Measurements from ENCODE around the gene TMEM247. TPM values are rescaled to one million over a fixed set of nuclear protein-coding genes. Genes with fewer than 3 reads are reported as not detected.

TMEM247 gene
- total and polyA plus RNA-seq, 2 donors (not counting 1 experiment from before 2014, with no cell fraction given), result not detected

- H3K27me3 ChIP-seq (ENCODE audit: control insufficient read depth, insufficient read depth, low read length), result no peaks in the 10 kb centered on the region
- peak; percentile 77 to 86 for DNase-seq (ENCODE audit: low read depth in 2 of 2)
- H3K79me2 ChIP-seq (ENCODE audit: control insufficient read depth, insufficient read depth, low read length), result no peaks in the 10 kb centered on the region
- no peak overlapping the region for H3K9ac ChIP-seq (ENCODE audit: insufficient read depth, low read length)
- H3K4me1 ChIP-seq (ENCODE audit: control insufficient read depth, extremely low read depth, insufficient read depth, low read length), result peaks cover 17% of the 10 kb centered on the region
- TF ChIP-seq CTCF (conservative IDR thresholded peaks at IDR 0.05 in 1 of 2, IDR thresholded peaks at IDR 0.05 in 1 of 2; ENCODE audit: low read depth in 1 of 2, low read length in 2 of 2) (no peak), EZH2 (IDR thresholded peaks at IDR 0.05; ENCODE audit: low read length, missing control alignments) (no peak)
- H3K9me3 ChIP-seq (ENCODE audit: control insufficient read depth, insufficient read depth, low read depth, low read length), result no peaks in the 10 kb centered on the region
- no peak overlapping the region for H3K4me3 ChIP-seq (replicated peaks in 1 of 4; ENCODE audit: control extremely low read depth in 1 of 4, insufficient read depth in 1 of 4, low read depth in 3 of 4, low read length in 4 of 4)
- H3K4me2 ChIP-seq (ENCODE audit: extremely low read depth, insufficient read depth, low read length), result peak overlapping the region; percentile 27
- H4K20me1 ChIP-seq (ENCODE audit: control insufficient read depth, extremely low read depth, insufficient read depth, low read length), result no peaks in the 10 kb centered on the region
- no peaks in the 10 kb centered on the region for H3K36me3 ChIP-seq (ENCODE audit: control insufficient read depth, insufficient read depth, low read length)
- no peak overlapping the region for H2AFZ ChIP-seq (ENCODE audit: low read length)
- peak overlapping the region; percentile 10 for H3K27ac ChIP-seq (ENCODE audit: insufficient read depth, low read length)
Measured at GRCh38 chr2:46487667-46488335, 8.4 kb downstream of the TMEM247 start.

- no peaks in the 10 kb centered on the region for H3K27me3 ChIP-seq (ENCODE audit: control insufficient read depth, insufficient read depth, low read length)
- no peak overlapping the region for H3K9ac ChIP-seq (ENCODE audit: insufficient read depth, low read length)
- no peaks in the 10 kb centered on the region for H3K79me2 ChIP-seq (ENCODE audit: control insufficient read depth, insufficient read depth, low read length)
- H4K20me1 ChIP-seq (ENCODE audit: control insufficient read depth, extremely low read depth, insufficient read depth, low read length), result no peaks in the 10 kb centered on the region
- no peaks in the 10 kb centered on the region for H3K36me3 ChIP-seq (ENCODE audit: control insufficient read depth, insufficient read depth, low read length)
- H3K4me2 ChIP-seq (ENCODE audit: extremely low read depth, insufficient read depth, low read length), result peak overlapping the region; percentile 27
- no peak for DNase-seq (ENCODE audit: low read depth in 2 of 2)
- no peaks in the 10 kb centered on the region for H3K9me3 ChIP-seq (ENCODE audit: control insufficient read depth, insufficient read depth, low read depth, low read length)
- peak overlapping the region; percentile 10 for H3K27ac ChIP-seq (ENCODE audit: insufficient read depth, low read length)
- H2AFZ ChIP-seq (ENCODE audit: low read length), result no peak overlapping the region
- no peak overlapping the region for H3K4me3 ChIP-seq (replicated peaks in 1 of 4; ENCODE audit: control extremely low read depth in 1 of 4, insufficient read depth in 1 of 4, low read depth in 3 of 4, low read length in 4 of 4)
- peaks cover 22% of the 10 kb centered on the region for H3K4me1 ChIP-seq (ENCODE audit: control insufficient read depth, extremely low read depth, insufficient read depth, low read length)
- TF ChIP-seq CTCF (conservative IDR thresholded peaks at IDR 0.05 in 1 of 2, IDR thresholded peaks at IDR 0.05 in 1 of 2; ENCODE audit: low read depth in 1 of 2, low read length in 2 of 2), result peak in 1 of 2 donors; percentile 26
- TF ChIP-seq EZH2 (IDR thresholded peaks at IDR 0.05; ENCODE audit: low read length, missing control alignments), result no peak
Measured at GRCh38 chr2:46488389-46488788, 9.0 kb downstream of the TMEM247 start.

GRCh38 chr2:46489423-46490174 is 10.2 kb downstream of the TMEM247 start:
- no peak for DNase-seq (ENCODE audit: low read depth in 2 of 2)
- H3K9me3 ChIP-seq (ENCODE audit: control insufficient read depth, insufficient read depth, low read depth, low read length), result no peaks in the 10 kb centered on the region
- H3K4me3 ChIP-seq (replicated peaks in 1 of 4; ENCODE audit: control extremely low read depth in 1 of 4, insufficient read depth in 1 of 4, low read depth in 3 of 4, low read length in 4 of 4), result no peak overlapping the region
- no peak overlapping the region for H3K9ac ChIP-seq (ENCODE audit: insufficient read depth, low read length)
- H3K27me3 ChIP-seq (ENCODE audit: control insufficient read depth, insufficient read depth, low read length), result no peaks in the 10 kb centered on the region
- no peaks in the 10 kb centered on the region for H3K79me2 ChIP-seq (ENCODE audit: control insufficient read depth, insufficient read depth, low read length)
- no peaks in the 10 kb centered on the region for H3K36me3 ChIP-seq (ENCODE audit: control insufficient read depth, insufficient read depth, low read length)
- peaks cover 22% of the 10 kb centered on the region for H3K4me1 ChIP-seq (ENCODE audit: control insufficient read depth, extremely low read depth, insufficient read depth, low read length)
- no peak overlapping the region for H3K27ac ChIP-seq (ENCODE audit: insufficient read depth, low read length)
- no peak for TF ChIP-seq EZH2 (IDR thresholded peaks at IDR 0.05; ENCODE audit: low read length, missing control alignments)
- TF ChIP-seq CTCF (conservative IDR thresholded peaks at IDR 0.05 in 1 of 2, IDR thresholded peaks at IDR 0.05 in 1 of 2; ENCODE audit: low read depth in 1 of 2, low read length in 2 of 2), result no peak
- H3K4me2 ChIP-seq (ENCODE audit: extremely low read depth, insufficient read depth, low read length), result no peak overlapping the region
- no peaks in the 10 kb centered on the region for H4K20me1 ChIP-seq (ENCODE audit: control insufficient read depth, extremely low read depth, insufficient read depth, low read length)
- no peak overlapping the region for H2AFZ ChIP-seq (ENCODE audit: low read length)
